GM11168 (cell line): ENCODE data around the gene CLBA1.
"Not testable (repeated sequence)": the region's sequence is repeated elsewhere in the genome, so short reads cannot be mapped to it uniquely, and the experiment has no call there.

Experiments used
- in situ Hi-C: fragments of 300-500 bp; cut with MboI; formaldehyde crosslinking; loops from one replicate; pipeline ENCODE4 v1.12.0; 2022; ENCODE audit warnings: low sequenced_read_pairs; ENCODE audit not compliant: unreplicated experiment

Gene CLBA1

DNA sequence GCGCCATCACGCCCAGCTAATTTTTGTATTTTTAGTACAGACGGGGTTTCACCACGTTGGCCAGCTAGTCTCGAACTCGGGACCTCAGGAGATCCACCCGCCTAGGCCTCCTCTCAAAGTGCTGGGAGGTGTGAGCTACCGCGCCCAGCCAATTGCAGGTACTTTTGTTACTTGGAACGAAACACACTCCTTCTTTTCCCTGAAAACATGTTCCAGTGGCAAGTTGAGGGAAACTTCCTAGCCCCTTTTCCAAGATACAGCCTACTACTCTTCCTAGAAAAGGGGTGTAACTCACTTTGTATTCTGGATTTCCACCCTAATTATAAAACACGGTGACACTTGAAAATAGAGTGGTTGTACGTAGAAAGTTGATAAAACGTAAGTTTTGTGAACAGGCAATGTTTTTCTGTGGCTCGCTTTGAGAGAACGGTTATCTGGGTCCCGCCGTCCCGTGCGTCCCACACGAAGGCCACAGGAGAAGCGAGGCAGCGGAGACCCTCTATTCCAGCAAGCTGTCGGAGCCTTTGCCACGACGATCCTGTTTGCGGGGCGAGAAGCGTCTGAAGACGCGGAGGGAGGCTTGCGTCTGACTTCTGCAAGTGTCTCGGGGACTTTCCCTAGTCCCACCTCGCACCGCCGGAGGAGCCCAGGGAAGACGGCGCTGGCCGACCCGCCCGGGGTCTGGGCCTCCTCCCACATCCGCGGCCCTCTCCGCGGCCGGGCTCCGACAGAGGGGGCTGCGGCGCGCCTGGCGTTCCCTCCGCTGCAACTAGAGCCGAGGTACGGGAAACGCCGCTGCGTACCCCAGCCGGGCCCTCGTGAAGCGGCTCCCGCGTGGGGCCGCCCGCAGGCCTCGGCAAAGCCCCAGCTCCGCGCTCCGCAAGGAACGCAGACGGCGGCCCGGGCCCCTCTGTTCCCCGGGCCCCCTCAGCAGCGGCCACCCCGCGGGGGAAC, 34.5 kb downstream of the CLBA1 start:
- in situ Hi-C loops, result no loop called here

DNA sequence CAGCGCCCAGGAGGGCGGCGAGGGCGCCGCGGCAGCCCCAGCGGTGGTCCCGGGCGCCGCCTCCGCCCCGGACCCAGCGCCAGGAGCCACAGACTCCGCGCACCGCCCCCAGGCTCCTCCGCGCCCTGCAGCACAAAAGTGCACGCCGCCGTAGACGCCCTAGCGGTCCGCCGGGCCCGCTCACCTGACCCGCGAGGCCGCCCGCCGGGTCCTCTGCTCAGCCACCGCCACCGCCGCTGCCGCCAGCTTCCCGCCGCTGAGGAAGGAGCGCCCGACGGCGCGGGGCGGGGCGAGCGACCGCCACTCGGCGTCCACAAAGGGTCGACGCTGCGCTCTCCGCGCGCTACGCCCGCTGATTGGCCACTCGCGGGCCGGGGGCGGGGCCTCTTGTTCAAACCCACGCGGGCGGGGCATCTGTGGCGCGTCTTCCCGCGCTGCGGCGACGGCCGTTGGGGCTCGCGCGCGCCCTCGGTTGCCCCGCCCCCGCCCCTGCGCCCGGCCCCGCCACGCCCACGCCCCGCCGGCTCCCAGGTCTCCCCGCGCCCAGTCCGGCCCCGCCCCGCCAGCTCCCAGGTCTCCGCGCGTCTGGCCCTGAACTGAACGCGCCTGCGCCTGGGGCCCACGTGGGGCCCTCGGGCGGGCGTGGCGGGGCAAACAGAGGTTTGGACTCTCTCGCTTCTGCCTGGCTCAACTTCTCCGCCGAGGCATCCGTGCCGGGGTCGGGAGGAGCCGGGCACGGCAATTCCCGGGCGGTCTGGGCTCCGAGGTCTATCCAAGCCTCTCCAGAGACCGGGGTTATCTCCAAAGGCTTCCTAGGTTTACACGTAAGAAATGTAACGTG, 35.4 kb downstream of the CLBA1 start, which contains the start of gene CDCA4:
Gene CDCA4, minus strand, starts transcription at position 269 of the 841 bp plus-strand sequence. CDS start 9,154 bp downstream, outside the sequence.
- in situ Hi-C loops, result no loop called here

DNA sequence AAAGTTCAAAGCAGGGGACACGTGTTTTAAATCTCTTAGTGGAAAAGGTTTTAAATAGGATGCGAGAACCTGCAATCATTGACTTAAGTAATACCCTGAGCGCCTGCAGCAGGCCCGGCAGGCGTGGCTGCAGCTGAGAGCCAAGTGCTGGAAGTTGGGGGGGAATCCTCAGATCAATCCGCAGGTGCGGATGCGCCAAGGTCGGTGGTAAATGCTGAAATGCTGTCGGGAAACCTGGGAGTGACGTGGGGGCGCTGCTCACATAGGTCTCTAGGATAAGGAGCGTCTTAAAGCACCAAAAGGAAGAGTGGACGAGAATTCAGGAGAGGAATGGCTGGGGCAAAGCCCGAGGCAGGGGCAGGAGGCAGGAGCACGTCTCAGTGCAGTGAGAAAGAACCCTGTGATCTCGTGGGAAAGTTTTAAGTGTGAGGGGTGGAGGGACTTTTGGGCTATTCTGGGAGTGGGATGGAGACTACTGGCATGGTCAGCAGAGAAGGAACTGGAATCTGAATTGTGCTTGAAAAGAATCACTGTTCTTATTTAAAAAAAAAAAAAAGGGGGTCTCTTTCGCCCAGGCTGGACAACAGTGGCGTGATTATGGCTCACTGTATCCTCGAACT, 36.2 kb downstream of the CLBA1 start:
- in situ Hi-C loops, result no loop called here

DNA sequence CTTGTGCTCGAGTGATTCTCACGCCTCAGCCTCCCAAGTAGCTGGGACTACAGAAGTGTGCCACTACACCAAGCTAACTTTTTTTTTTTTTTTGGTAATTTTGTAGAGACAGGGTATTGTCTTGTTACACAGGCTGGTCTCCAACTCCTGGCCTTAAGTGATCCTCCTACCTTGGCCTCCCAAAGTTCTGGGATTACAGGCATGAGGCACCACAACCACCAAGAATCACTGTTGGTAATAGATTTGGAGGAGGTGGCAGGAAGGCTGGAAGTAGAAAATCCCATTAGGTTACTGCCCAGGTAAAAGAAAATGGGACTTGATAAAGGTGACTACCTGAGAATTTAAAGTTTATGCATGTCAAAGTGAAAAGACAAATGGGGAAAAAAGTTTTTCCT, 36.7 kb downstream of the CLBA1 start:
- in situ Hi-C loops, result no loop called here

DNA sequence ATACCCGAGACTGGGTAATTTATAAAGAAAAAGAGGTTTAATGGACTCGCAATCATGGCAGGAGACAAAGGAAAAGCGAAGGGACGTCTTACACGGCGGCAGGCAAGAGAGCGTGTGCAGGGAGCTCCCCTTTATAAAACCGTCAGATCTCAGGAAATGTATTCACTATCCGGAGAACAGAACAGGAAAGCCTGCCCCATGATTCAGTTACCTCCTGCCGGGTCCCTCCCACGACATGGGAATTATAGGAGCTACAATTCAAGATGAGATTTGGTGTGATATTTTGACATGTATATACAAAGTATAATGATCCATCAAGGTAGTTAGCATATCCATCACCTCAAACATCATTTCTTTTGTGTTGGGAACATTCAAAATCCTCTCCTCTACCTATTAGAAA, 37.6 kb downstream of the CLBA1 start:
- in situ Hi-C loops, result no loop called here

DNA sequence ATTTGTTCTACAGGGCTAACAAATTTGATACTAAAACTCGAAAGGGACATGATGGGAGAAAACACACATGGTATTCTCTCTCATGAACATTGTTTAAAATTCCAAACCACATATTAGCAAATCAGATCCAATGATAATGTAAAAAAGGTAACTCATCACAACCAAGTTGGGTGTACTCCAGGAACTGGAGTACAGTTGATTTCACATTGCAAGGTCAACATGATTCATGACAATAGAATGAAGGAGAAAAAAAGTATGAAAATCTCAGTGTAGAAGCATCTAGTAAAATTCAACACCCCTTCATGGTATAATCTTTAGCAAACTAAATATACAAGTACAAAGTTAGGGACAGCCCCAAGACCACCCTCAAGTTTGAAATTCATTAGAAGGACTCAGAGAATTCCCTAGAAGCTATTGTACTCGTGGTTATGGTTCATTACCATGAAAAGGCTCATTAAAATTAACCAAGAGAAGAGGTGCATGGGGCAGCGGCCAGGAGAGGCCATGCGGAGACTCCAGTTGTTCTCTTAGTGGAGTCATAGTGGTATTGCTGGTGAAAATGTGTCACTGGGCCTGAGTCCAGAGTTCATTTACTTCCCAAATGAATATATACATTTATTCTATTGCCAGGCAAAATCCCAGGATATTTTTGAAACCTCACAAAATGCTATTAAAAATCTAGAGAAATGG, 38.3 kb downstream of the CLBA1 start:
- in situ Hi-C loops, result no loop called here

DNA sequence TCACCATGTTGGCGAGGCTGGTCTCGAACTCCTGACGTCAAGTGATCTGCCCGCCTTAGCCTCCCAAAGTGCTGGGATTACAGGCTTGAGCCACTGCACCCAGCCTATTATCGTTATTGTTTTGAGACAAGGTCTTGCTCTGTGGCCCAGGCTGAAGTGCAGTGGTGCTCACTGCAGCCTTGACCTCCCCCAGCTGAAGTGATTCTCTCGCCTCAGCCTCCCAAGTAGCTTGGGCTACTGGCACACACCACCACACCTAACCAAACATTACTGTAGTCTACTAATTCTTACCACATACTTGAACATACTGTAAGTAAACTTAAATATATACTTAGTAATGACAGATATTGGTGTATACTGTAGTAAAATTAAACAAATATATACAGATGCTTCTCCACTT, 39.8 kb downstream of the CLBA1 start:
- in situ Hi-C loops, result no loop called here

DNA sequence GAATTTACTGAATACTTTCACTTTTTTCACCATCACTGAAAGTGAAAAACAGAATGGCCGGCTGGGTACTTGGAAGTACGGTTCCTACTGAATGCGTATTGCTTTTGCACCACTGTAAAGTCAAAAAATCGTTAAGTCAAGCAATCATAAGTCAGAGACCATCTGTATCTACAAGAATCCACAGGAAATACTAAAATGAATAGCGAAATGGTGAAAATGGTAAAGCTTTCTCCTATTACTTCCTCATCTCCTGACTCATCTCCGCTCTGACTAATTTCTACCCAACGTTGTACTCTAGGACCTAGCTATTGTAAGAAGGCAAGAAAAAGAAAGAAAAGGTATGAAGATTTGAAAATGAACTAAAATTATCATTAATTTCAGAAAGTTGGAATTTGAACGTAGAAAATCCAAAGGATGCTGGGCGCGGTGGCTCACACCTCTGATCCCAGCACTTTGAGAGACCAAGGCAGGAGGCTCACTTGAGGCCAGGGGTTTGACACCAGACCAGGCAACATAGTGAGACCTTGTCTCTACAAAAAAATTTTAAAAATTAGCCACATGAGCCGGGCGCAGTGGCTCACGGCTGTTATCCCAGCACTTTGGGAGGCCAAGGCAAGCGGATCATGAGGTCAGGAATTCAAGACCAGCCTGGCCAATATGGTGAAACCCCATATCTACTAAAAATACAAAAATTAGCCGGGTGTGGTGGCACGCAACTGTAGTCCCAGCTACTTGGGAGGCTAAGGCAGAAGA, 40.6 kb downstream of the CLBA1 start:
- in situ Hi-C loops, result no loop called here

DNA sequence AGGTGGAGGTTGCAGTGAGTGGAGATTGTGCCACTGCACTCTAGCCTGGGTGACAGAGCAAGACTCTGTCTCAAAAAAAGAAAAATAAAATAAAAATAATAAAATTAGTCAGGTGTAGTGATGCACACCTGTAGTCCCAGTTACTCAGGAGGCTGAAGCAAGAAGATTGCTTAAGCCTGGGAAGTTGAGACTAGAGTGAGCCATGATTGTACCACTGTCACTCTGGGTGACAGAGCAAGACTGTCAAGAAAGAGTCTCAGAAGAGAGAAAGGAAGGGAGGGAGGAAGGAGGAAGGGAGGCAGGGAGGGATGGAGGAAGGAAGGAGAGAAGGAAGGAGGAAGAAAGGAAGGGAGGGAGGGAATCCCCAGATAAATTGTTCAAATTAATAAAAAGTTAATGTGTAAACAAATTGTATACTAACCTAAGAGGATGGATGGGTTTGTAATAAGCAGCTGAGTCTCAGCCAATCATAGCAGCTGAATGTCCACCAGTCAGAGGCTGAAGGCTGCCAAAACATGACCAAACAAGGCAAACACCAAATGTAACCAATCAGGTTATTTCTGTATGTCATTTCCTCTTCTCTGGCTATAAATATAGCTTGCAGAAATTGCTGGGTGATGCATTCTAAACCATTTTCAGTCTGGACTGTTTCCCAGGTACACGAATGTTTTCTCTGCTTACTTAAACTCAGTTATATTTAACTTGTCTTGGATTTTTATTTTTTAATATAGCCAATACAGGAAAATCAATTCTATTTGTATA, 41.4 kb downstream of the CLBA1 start:
- in situ Hi-C loops, result no loop called here

DNA sequence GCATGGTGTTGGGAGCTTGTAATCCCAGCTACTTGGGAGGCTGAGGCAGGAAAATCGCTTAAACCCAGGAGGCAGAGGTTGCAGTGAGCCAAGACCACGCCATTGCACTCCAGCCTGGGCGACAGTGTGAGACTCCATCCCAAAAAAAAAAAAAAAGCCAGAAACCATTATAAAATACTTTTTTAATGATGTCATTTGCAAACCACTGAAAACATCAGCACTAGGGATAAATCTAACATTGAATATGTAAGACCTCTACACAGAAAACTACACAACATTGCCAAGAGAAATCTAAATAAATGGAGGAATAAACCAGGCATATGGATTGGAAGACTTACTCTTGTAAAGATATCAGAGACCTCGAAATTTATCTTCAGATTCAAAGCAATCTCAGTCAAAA, 42.1 kb downstream of the CLBA1 start:
- in situ Hi-C loops, result not testable (repeated sequence)

DNA sequence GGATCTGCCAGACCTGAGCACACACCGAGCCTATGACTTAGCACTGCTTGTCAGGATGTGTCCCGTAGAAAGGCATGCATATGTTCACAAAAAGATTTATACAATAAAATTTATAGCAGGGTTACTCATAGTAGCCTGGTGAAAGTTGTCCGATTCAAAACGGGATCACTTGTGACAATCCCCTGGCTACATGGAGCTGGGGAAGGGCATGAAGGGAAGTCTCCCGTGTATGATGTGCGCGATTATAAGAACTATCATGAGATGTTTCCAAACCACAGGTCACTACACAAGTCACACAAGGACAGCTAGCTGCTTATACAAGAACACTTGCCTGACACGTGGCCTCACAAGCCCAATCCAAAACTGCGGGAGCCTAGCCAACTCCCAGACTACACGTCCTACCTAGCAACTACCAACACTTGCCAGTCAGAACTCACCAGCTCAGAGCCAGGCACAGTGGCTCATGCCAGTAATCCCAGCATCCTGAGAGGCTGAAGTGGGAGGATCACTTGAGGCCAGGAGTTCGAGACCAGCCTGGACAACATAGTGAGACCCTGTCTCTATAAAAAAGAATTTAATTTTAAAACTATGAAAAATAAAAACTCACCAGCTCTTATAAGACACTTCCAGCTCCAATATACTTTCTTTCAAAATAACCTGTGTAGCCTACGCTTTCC, 42.8 kb downstream of the CLBA1 start:
- in situ Hi-C loops, result no loop called here

DNA sequence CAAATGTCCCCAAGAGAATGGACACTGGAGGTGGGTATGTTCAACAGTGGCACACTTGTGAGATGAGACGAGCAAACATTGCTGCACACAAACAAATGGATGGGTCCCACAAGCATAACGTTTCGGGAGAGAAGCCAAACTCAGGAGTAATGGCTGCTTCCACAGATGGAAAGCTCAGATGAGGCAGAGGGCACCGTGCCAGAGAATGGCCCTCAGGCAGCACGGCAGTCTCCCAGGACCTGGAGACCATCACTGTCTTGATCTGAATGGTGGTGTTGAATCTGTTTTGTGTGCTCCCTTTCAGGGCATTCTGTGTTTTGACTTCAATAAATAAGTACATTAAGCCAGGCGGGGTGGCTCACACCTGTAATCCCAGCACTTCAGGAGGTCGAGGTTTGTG, 43.8 kb downstream of the CLBA1 start:
- in situ Hi-C loops, result no loop called here

DNA sequence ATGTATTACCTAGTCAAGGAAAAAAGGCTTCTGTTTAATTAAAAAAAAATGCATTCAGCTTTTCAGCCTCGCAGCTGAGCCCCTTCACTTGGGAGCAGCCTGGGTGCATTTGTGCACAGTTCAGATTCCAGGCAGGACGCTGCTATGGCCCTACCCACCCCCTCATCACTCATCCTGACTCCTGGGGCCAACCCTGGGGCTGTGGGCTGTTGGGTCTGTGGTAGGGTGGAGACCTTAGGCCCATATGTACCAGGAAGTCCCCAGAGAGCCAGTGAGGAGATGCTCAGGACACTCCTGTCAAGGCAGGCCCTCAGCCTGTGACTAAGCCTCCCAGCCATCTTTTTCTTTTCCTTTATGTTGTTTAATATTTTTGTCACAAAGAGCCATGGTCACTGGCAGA, 44.6 kb downstream of the CLBA1 start:
- in situ Hi-C loops, result no loop called here

DNA sequence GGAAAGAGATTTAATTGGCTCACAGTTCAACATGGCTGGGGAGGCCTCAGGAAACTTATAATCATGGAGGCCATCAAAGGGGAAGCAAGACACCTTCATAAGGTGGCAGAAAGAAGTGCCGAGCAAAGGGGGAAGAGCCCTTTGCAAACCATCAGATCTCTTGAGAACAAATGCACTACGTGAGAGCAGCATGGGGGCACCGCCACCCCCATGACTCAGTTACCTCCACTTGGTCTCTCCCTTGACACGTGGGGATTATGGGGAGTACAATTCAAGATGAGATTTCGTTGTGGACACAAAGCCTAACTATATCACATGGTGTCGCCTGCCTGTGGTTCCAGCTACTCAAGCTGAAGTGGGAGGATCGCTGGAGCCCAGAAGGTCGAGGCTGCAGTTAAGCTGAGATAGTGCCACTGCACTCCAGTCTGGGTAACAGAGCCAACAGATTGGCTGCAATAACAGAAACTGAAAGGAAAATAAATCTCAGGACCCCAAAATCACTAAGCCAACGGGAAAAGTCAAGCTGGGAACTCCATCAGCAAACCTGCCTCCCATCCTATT, 45.3 kb downstream of the CLBA1 start:
- in situ Hi-C loops, result no loop called here

DNA sequence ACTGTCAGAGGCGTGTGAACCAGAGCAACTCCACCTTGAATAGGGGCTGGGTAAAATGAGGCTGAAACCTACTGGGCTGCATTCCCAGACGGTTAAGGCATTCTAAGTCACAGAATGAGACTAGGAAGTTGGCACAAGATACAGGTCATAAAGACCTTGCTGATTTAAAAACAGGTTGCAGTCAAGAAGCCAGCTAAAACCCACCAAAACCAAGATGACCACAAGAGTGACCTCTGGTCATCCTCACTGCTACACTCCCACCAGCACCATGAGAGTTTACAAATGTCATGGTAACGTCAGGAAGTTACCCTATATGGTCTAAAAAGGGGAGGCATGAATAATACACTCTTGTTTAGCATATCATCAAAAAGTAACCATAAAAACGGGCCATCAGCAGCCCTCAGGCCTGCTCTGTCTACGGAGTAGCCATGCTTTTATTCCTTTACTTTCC, 46.9 kb downstream of the CLBA1 start:
- in situ Hi-C loops, result not testable (repeated sequence)

DNA sequence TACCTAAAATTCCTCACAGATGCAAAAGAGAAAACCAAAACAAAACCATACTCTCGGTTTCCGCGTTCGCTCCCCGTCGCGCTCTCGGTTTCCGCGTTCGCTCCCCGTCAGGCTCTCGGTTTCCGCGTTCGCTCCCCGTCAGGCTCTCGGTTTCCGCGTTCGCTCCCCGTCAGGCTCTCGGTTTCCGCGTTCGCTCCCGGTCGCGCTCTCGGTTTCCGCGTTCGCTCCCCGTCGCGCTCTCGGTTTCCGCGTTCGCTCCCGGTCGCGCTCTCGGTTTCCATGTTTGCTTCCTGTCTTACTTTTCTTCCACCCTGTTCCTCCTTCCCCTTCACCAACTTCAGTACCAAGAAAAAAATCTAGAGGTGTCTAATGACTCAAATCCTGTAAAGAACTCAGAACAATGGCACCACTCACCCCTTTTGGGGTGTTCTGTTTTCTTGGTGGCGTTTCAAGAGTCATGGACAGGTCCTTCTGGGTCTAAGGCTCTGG, 47.9 kb downstream of the CLBA1 start:
- in situ Hi-C loops, result not testable (repeated sequence)

DNA sequence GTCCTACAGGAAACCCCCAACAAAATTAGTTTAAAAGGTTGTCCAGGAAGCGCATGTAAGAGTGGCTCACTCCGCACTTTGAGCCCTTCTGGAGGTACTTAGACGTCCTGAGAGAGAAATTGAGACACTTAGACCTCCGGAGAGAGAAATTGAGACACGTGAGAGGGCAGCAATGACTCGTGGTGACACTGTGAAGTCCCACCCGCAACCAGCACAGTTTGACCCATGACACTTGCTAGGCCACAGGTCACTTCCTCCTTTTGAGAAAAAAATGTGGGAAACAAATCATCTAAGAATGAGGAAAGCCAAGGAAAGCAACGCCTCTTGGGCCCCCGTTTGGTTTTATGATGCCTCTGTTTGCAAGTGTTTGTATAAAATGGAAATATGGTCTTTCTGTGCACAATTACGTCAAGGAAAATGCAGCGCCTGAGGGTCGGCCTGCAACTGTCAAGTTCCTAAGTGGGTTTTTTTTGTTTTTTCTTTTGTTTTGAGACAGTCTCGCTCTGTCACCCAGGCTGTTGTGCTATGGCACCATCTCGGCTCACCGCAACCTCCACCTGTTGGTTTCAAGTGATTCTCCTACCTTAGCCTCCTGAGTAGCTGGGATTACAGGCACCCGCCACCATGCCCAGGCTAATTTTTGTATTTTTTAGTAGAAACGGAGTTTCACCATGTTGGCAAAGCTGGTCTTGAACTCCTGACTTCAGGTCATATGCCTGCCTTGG, 48.9 kb downstream of the CLBA1 start:
- in situ Hi-C loops, result no loop called here
